CD4-positive, alpha-beta T cell treated with Interleukin-4 for 1 hour (primary cell): ENCODE data around the gene DGKZ.
A peak's percentile ranks its signal among the peaks of the same experiment; 100 is the strongest.

Experiments
- DNase-seq, 2 donors: peaks; one replicate each; pipeline ENCODE4 v3.0.0-alpha.2; 2020 to 2022

DGKZ gene

DNA sequence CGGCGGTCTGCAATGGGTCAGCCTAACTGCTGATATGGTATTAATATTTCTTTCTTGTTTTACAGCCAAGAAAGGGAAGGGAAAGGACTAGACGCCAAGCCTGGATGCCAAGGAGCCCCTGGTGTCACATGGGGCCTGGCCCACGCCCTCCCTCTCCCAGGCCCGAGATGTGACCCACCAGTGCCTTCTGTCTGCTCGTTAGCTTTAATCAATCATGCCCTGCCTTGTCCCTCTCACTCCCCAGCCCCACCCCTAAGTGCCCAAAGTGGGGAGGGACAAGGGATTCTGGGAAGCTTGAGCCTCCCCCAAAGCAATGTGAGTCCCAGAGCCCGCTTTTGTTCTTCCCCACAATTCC lies 36.1 kb downstream of the DGKZ start:
- no peak for DNase-seq

DNA sequence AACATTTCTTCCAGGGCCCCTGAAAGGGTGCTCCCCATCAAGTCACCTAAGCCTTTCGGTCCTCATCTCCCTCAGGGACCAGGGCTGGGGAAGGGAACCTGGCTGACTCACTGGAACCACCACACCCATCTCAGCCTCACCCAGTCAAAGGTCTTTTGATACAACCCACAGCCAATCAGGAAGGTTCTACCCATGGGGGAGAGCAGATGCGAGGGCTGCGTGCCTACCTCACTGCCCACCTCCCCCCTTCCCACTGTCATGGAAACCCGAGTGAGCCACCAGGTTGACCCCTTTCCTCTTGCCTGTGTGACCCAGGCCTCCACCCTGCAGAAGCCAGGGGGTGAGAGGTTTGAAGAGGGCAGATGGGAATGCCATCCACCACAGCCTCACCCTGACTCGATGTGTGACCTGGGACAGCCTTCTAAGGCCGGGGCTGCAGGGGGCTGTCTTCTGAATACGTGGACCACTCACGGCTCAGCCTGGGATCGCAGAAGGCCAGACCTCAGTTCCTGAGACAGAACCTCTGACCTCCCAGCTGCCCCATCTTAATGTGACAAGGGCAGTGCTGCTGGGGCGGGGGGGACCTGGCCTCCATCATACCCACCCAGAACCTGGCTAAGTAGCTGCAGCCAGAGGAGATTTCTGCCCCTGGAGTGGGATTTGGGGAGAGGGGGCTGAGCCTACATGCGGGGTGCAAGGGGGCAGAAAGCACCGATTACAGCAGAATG lies 36.9 kb downstream of the DGKZ start:
- no peak for DNase-seq

DNA sequence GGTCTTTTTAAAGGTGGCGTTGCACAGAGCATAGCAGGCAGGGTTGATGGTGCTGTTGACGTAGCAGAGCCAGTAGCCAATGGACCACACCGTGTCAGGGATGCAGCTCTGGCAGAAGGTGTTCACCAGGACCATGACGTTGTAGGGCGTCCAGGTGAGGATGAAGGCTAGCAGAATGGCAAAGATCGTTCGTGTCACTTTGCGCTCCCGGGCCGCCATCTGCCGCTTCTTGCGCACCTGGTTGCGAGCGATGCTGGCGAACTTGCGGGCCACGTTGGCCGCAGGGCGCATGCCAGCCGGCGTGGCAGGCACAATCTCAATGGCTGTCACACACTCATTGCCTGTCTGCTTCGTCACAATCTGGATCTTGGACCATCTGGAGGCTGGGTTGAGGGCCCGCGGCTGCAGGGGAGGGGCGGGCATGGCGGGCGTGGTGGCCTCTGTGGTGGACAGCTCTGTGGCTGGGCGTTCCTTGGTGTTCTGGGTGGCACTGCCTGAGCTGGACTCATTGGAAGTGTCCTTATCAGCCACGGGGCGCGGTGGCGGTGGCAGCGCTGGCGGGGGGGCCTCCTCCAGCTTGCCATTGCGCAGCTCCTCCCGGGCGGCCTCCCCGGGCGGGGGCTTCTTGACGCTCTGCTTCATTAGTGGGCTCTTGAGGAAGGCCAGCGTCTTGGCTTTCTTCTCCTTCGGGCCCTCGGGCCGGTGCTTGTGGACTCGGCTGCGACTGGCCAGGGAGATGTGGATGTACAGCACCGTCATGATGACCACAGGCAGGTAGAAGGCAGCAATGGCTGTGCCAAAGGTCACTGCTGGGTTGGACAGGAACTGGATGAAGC lies 38.1 kb downstream of the DGKZ start:
- DNase-seq, result no peak

DNA sequence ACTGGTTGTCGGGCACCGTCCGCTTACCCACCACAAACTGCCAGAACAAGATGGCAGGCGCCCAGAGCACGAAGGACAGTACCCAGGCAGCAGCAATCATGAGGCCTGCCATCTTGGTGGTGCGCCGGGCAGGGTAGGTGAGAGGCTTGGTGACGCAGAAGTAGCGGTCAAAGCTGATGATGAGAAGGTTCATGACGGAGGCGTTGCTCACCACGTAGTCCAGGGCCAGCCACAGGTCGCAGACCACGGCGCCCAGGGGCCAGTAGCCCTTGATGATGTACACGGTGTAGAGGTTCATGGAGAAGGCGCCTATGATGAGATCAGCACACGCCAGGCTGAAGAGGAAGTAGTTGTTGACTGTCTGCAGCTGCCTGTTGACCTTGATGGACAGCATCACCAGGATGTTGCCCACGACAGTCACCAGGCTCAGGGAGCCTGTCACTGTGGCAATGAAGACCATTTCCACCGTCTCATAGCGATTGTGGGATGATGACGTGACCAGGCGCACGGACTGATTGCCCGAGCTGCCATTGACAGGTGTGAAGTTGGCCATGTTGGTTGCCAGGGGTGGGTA lies 38.8 kb downstream of the DGKZ start:
- no peak for DNase-seq

DNA sequence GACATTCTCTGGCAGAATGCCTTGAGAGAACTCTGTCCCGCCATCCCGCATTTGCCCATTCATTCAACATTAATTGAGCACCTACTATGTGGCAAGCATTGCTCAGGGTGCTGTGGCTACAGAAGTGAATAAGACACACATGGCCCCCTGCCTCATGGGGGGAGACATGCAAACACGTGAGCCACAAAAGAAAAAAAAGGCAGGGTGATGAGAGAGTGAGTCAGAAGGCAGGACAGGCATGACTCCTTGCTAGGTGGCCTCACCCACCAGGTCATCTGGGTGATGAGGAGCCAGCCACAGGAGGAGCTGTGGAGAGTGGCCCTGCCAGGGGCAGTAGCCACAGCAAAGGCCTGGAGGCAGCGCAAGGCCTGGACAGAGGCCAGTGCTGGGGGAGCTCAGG lies 39.4 kb downstream of the DGKZ start:
- DNase-seq, result no peak

DNA sequence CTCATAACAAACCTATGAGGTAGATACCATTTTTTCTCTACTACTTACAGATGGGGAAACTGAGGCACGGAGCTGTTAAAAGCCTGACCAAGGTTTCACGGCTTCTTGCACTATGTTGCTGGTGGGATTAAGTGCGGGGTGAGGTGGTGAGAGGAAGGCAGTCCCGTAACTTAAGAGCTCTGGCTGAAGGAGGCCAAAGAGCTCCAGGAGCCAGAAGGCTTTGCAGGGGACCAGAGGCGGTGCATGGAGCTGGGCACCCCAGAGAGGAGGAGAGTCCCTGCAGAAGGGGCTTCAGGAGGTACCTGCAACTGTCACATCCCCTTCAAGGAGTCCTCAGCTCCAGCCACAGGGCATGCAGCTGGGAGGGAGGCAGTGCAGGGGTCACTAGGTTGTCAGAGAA lies 40.2 kb downstream of the DGKZ start:
- no peak for DNase-seq

DNA sequence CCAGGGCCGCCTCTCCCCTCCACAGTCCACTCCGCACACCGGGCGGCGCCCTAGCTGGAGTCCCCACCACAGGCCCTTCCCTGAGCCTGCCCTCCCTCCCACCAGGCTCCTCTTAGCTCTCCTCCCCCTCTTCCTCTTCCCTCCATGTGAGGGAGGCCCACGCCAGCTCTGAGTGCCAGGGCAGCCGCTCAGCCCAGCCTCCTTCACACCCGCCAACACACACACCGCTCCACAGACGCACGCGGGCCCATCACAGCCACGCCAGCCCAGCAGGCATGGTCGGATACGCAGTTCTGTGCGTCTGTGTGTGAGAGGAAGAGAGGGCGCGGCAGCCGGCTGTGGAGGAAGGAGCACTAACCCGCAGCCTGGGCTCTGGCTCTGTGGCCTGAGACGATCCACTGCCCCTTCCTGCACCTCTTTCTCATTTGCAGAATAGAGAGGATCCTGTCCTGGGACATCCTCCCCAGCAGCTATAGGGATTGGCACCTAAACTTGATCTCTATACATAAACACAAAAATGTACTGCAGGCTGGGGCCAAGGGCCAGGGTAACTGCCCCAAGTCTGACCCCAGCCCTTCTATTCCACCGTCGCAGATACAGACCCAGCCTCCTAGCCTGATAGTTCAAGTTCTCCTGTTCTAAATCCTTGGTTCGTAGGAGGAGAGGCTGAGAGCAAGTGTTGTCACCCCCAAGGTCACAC lies 40.8 kb downstream of the DGKZ start:
- no peak for DNase-seq

DNA sequence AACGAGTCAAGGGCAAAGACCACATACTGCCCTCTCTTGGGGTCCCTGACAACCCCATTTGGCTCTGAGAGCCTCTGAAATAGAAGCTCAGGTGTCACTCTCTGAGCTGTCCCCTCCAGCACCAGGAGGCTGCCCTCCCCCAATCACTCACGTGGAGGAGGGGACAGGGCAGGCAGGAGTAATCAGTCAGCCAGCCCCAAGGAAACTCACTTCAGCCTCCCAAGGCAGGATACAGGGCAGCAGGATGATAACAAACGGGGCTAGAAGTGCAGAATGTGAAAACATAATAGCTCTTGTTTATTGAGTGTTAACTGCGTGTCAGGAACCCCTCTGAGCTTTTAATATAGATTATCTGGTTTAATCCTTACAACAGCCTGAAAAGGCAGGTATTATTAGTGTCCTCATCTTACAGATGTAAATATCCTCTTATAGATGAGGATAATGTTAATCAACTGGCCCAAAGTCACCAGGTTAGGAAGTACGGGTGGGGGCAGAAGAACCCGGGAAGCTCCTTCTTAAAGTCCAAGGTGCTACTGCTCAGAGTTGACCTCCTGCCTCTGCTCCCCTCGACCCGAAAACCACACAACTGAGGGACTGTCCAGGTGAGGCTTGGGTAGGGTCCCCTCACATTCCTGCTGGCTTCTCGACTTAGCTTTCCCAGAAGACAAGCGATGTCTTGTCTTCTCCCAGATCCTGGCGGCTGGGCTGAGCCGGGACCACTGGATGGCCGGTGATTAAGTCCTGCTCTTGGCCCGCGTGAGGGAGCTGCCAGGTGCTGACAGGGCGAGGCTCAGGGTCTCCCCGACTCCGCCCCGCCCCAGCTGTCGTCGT lies 41.6 kb downstream of the DGKZ start:
- DNase-seq, result no peak

DNA sequence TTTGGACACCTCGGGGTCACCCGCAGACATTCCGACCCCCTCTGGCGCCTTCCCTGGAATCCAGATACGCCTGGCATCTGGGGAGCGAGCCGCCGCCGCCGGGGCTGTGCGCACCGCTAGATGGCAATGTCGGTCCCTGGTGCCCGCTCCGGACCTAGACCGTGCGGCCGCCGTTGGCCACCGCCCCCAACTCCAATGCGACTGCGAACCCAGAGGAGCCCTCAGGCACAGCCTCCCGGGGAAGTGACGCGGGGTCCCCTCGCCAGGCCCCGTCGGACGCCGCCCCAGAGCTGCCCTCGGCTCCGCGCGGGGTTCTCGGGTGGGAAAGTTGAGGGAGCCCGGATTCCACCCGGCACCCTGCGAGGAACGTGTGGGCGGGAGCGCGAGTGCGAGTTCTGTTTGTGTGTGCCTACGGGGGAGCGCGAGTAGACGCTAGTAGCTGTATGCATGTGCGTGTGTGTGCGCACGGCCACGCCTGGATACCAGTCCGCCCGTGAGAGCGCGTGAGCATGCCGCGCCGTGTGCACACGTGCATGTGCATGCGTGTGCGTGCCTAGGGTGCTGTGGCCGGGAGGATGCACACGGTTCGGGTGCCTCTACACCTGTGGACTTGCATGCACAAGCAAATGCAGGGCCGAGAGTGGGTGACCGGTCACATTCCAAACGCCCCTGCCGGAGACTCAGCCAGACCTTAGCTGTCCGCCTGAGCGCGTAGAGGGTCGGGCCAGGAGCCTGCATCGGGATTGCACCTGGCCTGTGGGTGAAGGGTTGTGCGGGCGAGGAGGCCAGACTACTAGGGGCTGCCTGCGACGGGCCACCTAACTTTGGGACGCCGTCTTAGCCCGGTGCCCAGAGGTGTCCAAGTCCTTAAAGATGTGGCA lies 42.4 kb downstream of the DGKZ start:
- DNase-seq, result peak in 1 of 2 donors; percentile 32

DNA sequence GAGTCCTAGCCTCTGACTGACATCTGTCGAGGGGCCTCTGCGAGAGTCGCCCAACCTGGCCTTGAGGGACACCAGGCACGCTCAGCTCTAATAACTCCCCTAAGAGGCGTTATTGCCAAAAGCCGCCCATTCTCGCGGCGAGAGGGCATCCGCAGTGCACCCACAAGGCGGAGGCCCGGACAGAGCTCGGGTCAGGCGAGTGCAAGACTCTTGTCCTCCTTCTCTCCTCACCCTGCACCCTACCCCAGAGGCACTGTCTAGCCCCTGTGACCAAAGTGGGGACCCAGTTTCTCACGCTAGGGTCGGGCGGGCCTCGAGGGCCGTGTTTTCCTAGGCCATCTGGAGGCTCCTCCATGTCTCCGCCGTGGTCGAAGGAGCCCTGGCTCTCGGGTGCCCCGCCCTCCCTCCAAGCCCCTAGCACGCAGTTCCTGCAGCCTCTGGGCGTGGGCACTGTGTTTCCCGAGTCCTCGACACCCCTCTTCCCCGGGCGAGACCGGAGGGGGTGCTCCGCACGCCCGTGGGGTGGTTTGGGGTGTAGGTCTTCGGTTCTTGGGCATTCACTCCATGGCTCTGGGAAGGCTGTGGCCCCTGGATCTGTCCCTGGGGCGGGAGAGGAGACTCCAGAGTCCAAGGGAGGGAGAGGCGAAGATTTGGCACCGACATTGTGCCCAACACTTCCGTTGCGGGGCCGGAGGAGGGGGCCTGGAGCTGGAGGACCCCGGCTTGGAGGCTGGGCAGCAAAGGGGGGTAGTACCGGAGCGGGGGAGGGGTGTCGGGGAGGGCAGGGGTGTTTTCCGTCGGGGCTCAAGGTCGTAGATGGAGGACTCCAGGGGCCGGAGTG lies 43.3 kb downstream of the DGKZ start:
- DNase-seq, result no peak

DNA sequence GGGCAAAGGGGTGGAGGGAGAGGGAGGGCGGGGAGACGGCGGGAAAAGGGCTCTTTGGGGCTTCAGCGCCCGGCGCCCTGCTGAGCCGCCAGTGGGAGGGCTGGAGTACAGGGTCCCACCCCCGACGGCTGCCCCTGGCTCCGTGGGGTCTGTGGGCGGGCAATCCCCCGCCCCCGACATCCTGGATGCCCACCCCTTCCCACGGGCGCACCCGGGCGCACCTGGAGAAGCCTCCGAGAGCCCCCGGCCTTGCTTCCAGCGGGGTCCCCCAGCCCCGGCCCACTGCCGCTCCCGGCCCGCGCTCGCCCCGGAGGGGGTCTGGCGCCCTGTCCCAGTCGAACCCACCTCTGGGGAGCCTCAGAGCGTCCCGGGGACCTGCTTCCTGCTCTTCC lies 43.9 kb downstream of the DGKZ start:
- DNase-seq, result no peak

DNA sequence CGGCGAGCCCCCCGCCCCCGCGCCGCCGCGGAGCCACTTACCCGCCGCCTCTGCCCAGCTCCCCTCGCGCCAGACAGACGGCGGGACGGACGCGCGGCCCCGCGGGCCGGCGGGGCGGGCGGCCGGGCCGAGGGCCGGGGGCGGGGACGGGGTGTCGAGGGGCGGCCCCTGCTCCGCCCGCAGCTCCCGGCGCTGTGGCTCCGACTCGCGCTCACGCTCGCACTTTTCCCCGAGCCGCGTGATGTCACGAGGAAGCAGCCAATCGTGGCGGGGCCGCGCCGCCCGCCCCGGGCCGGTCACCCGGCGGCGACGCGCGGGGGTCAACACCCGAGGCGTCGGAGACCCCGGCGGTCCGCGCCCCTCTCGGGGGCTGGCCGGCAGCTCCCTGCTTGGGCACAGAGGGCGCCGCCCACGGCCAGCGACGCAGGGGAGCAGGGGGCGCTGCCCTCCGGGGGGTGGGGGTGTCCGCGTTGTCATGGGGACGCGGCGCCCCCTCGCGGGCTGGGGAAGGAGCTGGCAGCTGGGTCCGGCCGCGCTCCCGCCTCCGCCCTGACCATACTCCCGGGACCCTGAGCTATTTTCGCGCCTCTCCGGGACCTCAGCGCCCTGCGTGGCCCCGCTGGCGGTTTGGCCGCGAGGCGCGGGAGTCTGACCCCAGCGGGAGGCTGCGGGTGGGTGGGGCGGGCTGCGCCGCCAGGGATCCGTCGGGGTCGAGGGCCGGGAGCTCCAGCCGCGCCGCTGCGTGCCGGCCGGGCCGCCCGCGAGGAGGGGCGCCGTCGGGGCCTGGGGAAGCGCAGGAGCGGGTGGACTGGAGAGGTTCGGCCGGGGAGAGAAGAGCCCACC lies 44.5 kb downstream of the DGKZ start, which contains the start of gene CHRM4:
TSS of gene CHRM4 (minus strand) at position 199 of the 843 bp plus-strand sequence. CDS start 5,219 bp downstream, outside the sequence.
- no peak for DNase-seq

DNA sequence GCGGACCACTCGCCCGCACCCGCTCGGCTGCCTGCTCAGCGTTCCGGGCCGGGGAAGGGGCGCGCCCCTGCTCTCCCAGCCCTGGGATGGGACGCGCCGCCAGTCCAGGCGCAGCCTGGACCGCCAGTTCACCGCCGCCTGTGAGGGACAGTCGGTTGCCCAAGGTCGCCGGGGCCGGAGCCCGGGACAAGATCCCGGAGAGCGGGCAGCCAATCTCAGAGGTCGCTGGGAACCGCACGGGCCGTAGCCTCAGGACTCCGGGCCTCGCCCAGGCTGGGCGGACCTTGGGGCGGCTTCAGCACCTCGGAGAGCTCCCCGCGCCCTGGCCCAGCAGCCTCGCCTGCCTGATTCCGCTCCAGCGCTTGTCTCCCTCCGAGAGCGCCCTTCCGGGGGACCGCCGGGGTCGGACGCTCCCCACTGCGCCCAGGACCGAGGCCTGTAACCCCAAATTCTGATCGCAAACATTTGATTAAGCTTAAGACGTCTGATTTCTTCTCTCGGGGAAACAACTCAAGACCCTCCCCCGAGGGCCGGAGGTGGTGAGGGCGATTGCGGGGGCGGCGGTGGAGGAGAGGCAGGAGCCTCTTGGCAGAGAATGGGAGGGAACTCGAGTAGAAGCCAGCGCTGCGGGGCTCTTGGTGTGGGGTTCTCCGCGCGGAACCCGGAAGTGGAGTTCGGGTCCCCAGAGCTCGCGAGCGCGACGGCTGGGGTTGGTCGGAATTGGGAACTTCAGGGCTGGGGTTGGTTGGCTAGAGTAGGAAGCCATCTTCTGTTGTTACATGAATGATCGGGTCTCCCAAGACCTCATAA lies 45.4 kb downstream of the DGKZ start:
- peak; percentile 73 to 79 for DNase-seq

DNA sequence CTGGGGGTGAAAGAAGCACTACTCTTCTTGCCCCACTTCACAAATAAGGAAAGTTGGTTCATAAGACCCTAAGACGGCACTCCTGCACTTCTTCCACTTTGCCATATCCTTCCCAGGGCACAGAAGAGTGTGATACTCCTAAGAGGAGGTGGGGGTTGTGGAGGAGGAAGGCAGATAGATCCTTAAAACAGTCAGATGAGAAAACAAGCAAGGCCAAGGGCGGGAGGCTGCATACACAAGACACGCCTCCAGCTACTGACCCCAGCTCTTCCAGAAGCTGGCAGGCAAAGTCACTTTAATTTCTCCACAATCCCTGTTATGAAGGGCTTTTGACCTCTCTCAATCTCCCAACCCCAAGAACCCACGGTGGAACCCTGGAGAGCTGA lies 46.0 kb downstream of the DGKZ start:
- DNase-seq, result no peak

DNA sequence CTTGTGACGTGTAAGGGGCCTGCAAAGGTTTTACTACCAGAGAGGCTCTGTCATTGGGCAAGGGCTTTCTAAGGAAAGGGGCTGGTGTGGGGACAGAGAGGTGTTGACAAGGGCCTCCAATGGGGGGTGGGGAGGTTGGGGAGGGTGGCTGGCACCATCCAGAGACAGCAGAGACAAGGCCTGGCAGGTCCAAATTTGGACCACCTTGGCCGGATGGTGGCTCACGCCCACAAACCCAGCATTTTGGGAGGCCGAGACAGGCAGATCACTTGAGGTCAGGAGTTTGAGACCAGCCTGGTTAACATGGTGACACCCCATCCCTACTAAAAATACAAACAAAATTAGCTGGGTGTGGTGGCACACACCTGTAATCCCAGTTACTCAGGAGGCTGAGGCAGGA lies 46.5 kb downstream of the DGKZ start:
- DNase-seq, result no peak

DNA sequence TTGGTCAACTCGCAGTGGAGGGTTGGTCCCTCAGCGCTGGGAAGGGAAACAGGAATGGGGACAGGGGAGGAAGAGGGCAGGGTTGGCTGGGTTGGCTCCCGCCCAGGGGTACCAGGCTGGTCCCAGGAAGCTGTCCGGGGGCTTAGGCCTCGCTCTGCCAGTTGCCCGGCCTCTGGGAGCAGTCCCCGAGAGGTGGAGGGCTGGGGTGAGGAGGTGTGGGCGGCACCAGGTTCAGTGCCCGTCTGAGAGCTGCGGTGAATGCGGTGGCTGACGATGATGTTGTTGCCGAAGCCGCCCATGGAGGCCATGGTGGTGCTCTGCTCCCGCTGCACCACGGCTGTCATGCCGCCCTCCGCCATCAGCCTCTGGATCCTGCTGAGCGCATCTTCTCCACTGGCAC lies 50.3 kb downstream of the DGKZ start:
- DNase-seq, result no peak

DNA sequence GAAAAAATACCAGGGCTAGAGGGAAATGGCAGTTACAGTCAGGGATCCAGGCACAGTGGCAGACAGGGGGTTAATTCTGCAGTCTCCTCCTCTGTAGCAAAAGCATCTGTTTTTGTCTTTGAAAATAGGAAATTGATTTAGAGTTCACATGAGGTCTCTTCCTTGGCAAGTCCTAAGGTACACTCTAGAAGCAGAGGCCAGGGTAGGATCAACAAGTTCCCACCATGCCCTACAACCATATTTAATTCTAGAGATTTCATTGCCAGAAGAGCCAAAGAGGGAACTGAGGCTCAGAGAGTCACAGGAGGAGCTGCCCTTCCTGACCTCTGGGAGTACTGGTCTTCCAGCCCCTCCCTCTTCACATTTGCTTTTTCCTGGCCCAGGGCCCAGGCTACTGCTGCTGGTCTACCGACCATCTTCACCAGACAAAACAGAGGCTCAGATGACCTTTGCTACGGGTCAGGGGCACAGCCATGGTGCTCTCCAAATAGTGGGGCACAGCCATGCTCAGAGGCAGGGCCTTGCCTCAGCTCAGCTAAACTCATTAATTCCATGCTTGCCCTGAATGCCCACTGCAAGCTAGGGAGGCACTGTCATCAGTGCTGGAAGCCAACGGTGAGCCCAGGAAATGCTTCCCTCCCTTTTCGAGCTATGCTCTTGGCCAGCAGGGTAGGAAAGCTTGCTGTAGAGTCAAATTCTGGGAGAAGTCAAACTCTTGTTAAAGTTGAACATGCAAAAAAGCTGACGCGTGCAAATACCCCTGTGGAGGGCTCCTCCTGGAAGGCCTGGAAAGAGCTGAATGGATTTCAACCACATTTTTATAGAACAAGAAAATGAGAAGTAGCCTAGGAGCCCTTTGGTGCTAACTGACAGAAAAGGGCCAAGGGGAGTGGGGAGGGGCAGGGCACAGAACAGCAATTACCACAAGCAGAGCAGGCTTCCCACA lies 56.0 kb downstream of the DGKZ start:
- DNase-seq, result no peak
